Breast epithelium (tissue), 4 donors: ENCODE results near the gene LILRA5. TPM values are rescaled to one million over a fixed set of nuclear protein-coding genes. Genes with fewer than 3 reads are reported as not detected.
"Not testable (repeated sequence)": the region's sequence is repeated elsewhere in the genome, so short reads cannot be mapped to it uniquely, and the experiment has no call there.

Experiments used
- DNase-seq, 2 donors: peaks; one replicate each; pipeline ENCODE4 v3.0.0-alpha.2; 2019; ENCODE audit warnings: low spot score in 2 of 2
- H3K27ac ChIP-seq, 2 donors: fragments of 200-600 bp; sonication (generic) in 1 of 2; one replicate each; pipeline ENCODE4 v1.5.1; 2016 to 2019; ENCODE audit warnings: mild to moderate bottlenecking in 1 of 2
- H3K27me3 ChIP-seq, 2 donors: fragments of 200-600 bp; sonication (generic) in 1 of 2; one replicate each; pipeline versions ENCODE4 v1.5.1 to v1.6.0; 2017 to 2019; ENCODE audit warnings: control low read depth in 1 of 2, mild to moderate bottlenecking in 1 of 2
- H3K36me3 ChIP-seq: fragments of 200-600 bp; one replicate; pipeline ENCODE4 v1.5.1; 2019
- H3K4me1 ChIP-seq, 2 donors: fragments of 200-600 bp; sonication (generic); one replicate each; pipeline ENCODE4 v1.5.1; 2016 to 2019; ENCODE audit warnings: control low read depth in 1 of 2
- H3K4me3 ChIP-seq, 3 donors: fragments of 200-600 bp; sonication (generic); 1 replicate in 2 of 3; 2 replicates in 1 of 3; pipeline ENCODE4 v1.5.1; 2016 to 2019; ENCODE audit warnings: mild to moderate bottlenecking in 3 of 3, moderate library complexity in 2 of 3
- H3K9me3 ChIP-seq, 2 donors: fragments of 200-600 bp; sonication (generic) in 1 of 2; one replicate each; pipeline ENCODE4 v1.5.1; 2016 to 2019; ENCODE audit warnings: control low read depth in 1 of 2
- POLR2A ChIP-seq: fragments of 450-650 bp; IDR thresholded peaks from one replicate; pipeline ENCODE4 v1.6.1; 2016; ENCODE audit warnings: antibody characterized with exemption, mild to moderate bottlenecking, moderate library complexity
- POLR2AphosphoS5 ChIP-seq, 3 donors: sonication (generic); formaldehyde crosslinking; IDR thresholded peaks; one replicate each; pipeline ENCODE4 v1.6.1; 2017; ENCODE audit warnings: antibody characterized with exemption in 3 of 3
- intact Hi-C: fragments of 100-400 bp; cut with DNase I; formaldehyde crosslinking; loops from one replicate; pipeline ENCODE4 v1.15.1; 2023; ENCODE audit warnings: low total_unique reads
- total RNA-seq, 3 donors: library from RNA; depleted of rRNA; stranded (reverse); fragments of >200 nt; gene quantifications; one replicate each; pipeline ENCODE4 v1.1.0, GENCODE V29; 2016
- TF ChIP-seq, protein P1 (sequence below), 3 donors: fragments of 450-650 bp; IDR thresholded peaks; one replicate each; pipeline ENCODE4 v1.5.1; 2016 to 2017; ENCODE audit warnings: antibody characterized with exemption in 3 of 3, mild to moderate bottlenecking in 3 of 3, moderate library complexity in 3 of 3

Gene LILRA5
- total RNA-seq, 3 donors from 2014 or later: 0.98 to 2.2 (median 1.4) TPM

DNA sequence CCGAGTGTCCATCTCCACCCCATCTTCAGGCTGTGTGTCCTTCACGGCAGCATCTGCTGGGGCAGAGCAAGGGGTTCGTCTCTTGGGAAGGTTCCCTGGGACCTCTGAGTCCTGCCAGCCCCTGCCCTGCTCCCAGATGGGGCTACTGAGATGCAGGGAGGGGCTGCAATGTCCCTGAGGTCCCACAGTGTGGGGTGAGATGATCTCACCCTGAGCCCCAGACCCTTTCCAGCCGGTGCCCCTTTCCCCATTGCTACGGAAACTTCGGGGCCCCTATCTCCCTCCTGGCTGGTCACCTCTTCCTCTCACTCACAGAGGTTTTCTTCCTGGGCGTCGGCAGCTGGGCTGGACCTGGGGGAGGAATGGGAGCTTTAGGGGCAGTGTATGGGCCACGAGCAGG is 37.0 kb downstream of the LILRA5 start:
- Histone ChIP-seq H3K4me1 (no peaks in the 10 kb centered on the region), H3K36me3 (no peaks in the 10 kb centered on the region), H3K9me3 (no peaks in the 10 kb centered on the region), H3K4me3 (no peak overlapping the region), H3K27me3 (peaks cover 0 to 38% of the 10 kb centered on the region in 2 donors), H3K27ac (no peak overlapping the region)
- intact Hi-C loops: no loop called here
- TF ChIP-seq POLR2A: no peak
- TF ChIP-seq, protein P1, sequence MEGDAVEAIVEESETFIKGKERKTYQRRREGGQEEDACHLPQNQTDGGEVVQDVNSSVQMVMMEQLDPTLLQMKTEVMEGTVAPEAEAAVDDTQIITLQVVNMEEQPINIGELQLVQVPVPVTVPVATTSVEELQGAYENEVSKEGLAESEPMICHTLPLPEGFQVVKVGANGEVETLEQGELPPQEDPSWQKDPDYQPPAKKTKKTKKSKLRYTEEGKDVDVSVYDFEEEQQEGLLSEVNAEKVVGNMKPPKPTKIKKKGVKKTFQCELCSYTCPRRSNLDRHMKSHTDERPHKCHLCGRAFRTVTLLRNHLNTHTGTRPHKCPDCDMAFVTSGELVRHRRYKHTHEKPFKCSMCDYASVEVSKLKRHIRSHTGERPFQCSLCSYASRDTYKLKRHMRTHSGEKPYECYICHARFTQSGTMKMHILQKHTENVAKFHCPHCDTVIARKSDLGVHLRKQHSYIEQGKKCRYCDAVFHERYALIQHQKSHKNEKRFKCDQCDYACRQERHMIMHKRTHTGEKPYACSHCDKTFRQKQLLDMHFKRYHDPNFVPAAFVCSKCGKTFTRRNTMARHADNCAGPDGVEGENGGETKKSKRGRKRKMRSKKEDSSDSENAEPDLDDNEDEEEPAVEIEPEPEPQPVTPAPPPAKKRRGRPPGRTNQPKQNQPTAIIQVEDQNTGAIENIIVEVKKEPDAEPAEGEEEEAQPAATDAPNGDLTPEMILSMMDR (IDR thresholded peaks at IDR 0.05): no peak
- no peak for DNase-seq

DNA sequence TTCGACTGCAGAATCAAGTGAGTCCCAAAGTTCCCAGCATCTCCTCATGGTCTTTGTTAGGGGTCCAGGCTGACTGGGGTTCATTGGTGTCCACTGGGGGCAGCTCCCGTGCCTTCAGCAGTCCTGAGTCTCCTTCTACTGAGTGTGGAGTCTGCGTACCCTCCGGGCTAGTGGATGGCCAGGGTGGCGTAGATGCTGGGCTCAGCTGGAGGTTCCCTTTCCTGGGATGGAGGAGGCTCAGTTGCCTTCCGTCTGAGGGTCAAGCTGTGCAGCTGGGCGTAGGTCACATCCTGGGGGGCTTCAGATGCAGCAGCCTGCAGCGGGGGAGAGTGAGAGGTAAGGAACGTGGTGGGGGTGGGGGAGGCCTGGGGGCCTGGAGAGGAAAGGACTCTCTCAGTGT is 38.5 kb downstream of the LILRA5 start:
- H3K9me3 ChIP-seq, DNase-seq, H3K4me3 ChIP-seq, intact Hi-C loops, H3K36me3 ChIP-seq, H3K27ac ChIP-seq, H3K4me1 ChIP-seq: not testable (repeated sequence)
- peaks cover 0 to 24% of the 10 kb centered on the region in 2 donors for H3K27me3 ChIP-seq

DNA sequence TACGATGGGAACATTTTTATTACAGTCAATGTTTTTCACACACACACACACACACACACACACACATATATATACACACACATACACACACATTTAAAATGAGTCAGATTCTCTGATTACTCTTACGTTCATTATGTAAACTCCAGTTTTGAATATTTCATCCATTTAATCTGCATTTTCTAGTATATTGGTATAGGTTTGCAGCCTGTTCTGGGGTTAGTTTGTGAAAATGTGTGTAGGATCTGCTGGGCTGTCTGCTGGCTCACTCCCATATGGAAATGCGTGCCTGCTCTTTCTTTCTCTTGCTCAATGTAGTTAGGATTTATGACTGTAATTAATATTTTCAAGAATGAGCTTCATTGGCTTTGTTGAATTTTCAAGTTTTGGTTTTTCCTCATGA is 39.1 kb downstream of the LILRA5 start:
- DNase-seq: no peak
- Histone ChIP-seq H3K9me3 (no peaks in the 10 kb centered on the region), H3K4me1 (no peaks in the 10 kb centered on the region), H3K27ac (no peak overlapping the region), H3K4me3 (no peak overlapping the region), H3K36me3 (no peaks in the 10 kb centered on the region), H3K27me3 (peaks cover 0 to 18% of the 10 kb centered on the region in 2 donors)
- intact Hi-C loops: no loop called here
- TF ChIP-seq, protein P1 (IDR thresholded peaks at IDR 0.05): no peak
- TF ChIP-seq POLR2A (no peak), POLR2AphosphoS5 (IDR thresholded peaks at IDR 0.05) (no peak)

DNA sequence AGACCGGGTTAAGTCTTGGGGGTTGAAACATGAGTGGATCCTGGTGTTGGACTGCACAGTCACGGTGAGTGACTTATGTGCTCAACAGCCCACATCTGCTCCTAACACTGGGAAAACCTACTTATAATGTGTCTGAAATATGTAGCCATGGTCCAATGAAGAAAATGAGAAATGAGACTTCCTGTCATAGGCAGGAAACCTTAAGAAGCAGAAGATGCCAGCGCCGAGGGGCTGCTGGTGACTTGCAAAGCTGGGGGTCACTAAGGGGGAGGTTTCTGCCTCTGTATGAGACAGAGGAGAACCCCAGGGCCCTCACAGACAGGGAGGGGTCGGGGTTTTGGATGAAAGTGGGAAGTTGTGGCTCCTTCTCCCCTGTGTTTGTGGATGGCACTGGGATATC is 40.8 kb downstream of the LILRA5 start:
- H3K9me3 ChIP-seq, H3K4me3 ChIP-seq, H3K4me1 ChIP-seq, H3K27ac ChIP-seq, intact Hi-C loops, DNase-seq, H3K36me3 ChIP-seq, H3K27me3 ChIP-seq: not testable (repeated sequence)

DNA sequence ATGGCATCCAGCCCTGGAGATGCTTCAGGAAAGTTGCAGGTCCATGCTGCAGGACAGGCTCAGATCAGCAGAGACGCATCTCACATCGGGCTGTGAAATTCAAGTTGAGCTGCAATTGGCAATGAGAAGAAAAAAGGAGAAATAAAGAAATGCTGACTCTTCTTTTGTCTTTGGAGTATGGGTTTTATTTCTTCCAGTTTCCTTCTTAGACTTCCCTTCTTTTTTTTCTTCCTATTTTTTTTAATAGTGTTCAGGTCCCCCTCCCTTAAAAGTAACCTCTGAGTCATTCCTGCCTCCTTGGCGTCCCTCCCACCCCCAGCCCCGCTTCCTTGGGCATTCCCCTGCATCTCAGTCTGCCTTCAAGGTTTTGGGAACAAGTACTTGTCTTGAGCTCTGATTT is 41.4 kb downstream of the LILRA5 start:
- H3K36me3 ChIP-seq, H3K4me1 ChIP-seq, H3K27ac ChIP-seq, H3K27me3 ChIP-seq, intact Hi-C loops, DNase-seq, H3K4me3 ChIP-seq, H3K9me3 ChIP-seq: not testable (repeated sequence)

DNA sequence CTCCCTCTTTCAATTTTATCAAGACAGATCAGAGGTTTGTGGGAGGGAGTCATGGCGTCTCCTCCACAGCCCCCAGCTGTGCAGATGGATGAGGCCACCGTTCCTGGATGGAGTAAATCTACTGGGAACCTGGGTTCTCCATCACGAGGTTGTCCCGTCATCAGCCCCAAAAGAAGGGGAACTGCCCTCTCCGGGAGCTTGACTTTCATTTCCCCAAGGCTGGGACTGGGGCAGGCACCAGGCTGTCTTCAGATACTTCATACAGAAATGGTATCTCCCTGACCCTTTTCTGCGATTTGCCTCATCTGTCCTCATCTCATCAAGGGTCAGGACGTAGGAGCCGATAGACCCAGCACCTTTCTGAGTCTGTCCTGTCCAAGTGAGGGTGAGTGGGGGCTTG is 41.9 kb downstream of the LILRA5 start:
- intact Hi-C loops: no loop called here
- H3K36me3 ChIP-seq: no peaks in the 10 kb centered on the region
- H3K9me3 ChIP-seq: no peaks in the 10 kb centered on the region
- peaks cover 0 to 6% of the 10 kb centered on the region in 2 donors for H3K27me3 ChIP-seq
- TF ChIP-seq POLR2A: no peak
- TF ChIP-seq, protein P1 (IDR thresholded peaks at IDR 0.05): no peak
- no peak for TF ChIP-seq POLR2AphosphoS5 (IDR thresholded peaks at IDR 0.05)
- DNase-seq: no peak
- H3K4me3 ChIP-seq: no peak overlapping the region
- H3K27ac ChIP-seq: no peak overlapping the region
- H3K4me1 ChIP-seq: no peaks in the 10 kb centered on the region

DNA sequence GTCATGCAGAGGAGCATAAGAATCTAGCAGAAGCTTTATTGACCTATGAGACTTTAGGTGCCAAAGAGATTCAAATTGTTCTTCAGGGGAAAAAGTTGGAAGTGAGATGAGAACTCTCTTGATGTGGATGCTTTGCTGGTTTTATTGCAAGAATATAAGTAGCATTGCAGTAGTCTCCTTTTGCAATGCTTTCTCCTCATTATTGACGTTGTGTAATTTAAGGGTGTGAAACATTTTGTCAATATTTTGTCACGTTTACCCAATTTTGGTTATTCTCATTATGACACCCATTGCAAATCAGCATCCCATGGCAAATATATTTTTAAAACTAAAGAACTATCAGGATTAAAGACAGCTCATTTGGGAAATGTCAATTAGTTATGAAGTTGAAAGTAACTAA is 44.0 kb downstream of the LILRA5 start:
- intact Hi-C loops: no loop called here
- H3K4me3 ChIP-seq: no peak overlapping the region
- no peaks in the 10 kb centered on the region for H3K36me3 ChIP-seq
- peaks cover 0 to 3% of the 10 kb centered on the region in 2 donors for H3K27me3 ChIP-seq
- no peaks in the 10 kb centered on the region for H3K4me1 ChIP-seq
- no peak overlapping the region for H3K27ac ChIP-seq
- TF ChIP-seq, protein P1 (IDR thresholded peaks at IDR 0.05): no peak
- TF ChIP-seq POLR2AphosphoS5 (IDR thresholded peaks at IDR 0.05) (no peak), POLR2A (no peak)
- no peaks in the 10 kb centered on the region for H3K9me3 ChIP-seq
- DNase-seq: no peak
